ENCODE measurements around the gene TYSND1. TPM values are rescaled to one million over a fixed set of nuclear protein-coding genes. Genes with fewer than 3 reads are reported as not detected.

TYSND1 gene
- 18.2 and 22.0 TPM in 2 replicates for total RNA-seq

- ATAC-seq (ENCODE audit: low read depth) (peak; percentile 80), DNase-seq (no peak)
- intact Hi-C loops (cut with micrococcal nuclease): loop anchor here (1.0 to 10.0 kb wide), 12 partner anchors 24 to 1424 kb away; partner anchors contain the start of genes CCAR1, EIF4EBP2, FAM241B and PCBD1
- no peaks in the 10 kb centered on the region for H3K27me3 Mint-ChIP-seq
- peaks cover 27% of the 10 kb centered on the region for H3K4me1 Mint-ChIP-seq
- H3K9me3 Mint-ChIP-seq: no peaks in the 10 kb centered on the region
- peak within 1 kb of the TSS; percentile 95 for H3K4me3 Mint-ChIP-seq
- no peak for TF ChIP-seq CTCF (IDR thresholded peaks at IDR 0.05)
- H3K36me3 Mint-ChIP-seq (ENCODE audit: low read depth): peaks cover 24% of the 10 kb centered on the region
- CTCF ChIA-PET: interaction anchor here (0.6 to 2.9 kb wide), 19 partner anchors 11 to 258 kb away, joined by 3 to 49 read pairs (median 5); partner anchors contain the start of genes AIFM2 and SAR1A
- H3K27ac Mint-ChIP-seq: peak within 1 kb of the TSS; percentile 96
- POLR2A ChIA-PET: interaction anchor here (0.6 to 6.7 kb wide), 15 partner anchors 11 to 1815 kb away, joined by 3 to 106 read pairs (median 4); partner anchors contain the start of genes AIFM2, DDX21, EIF4EBP2 and HNRNPH3
Measured at GRCh38 chr10:70146489-70147258, at the start of gene TYSND1. Gene TYSND1 (minus strand): TSS chr10:70146700. CDS start chr10:70146586, 114 bp downstream.

- intact Hi-C loops (cut with micrococcal nuclease): no loop called here
- ATAC-seq (ENCODE audit: low read depth): no peak
- no peaks in the 10 kb centered on the region for H3K4me1 Mint-ChIP-seq
- H3K27me3 Mint-ChIP-seq: no peaks in the 10 kb centered on the region
- no peak for TF ChIP-seq CTCF (IDR thresholded peaks at IDR 0.05)
- H3K36me3 Mint-ChIP-seq (ENCODE audit: low read depth): peaks cover 7% of the 10 kb centered on the region
- no peak overlapping the region for H3K4me3 Mint-ChIP-seq
- POLR2A ChIA-PET: interaction anchor here (0.6 kb wide), 2 partner anchors 18 to 28 kb away, joined by 3 read pairs; no protein-coding TSS in a partner anchor
- no peak overlapping the region for H3K27ac Mint-ChIP-seq
- CTCF ChIA-PET: no interaction called here
- DNase-seq: no peak
- H3K9me3 Mint-ChIP-seq: no peaks in the 10 kb centered on the region
Measured at GRCh38 chr10:70193391-70193844, 46.9 kb upstream of the TYSND1 start.

- intact Hi-C loops (cut with micrococcal nuclease): no loop called here
- ChIA-PET CTCF (interaction anchor here (0.6 kb wide), 1 partner anchor 11 kb away, joined by 3 read pairs; no protein-coding TSS in a partner anchor), POLR2A (interaction anchor here (0.6 kb wide), 1 partner anchor 29 kb away, joined by 3 read pairs; no protein-coding TSS in a partner anchor)
- Mint-ChIP-seq H3K4me1 (no peaks in the 10 kb centered on the region), H3K9me3 (no peaks in the 10 kb centered on the region), H3K27me3 (no peaks in the 10 kb centered on the region), H3K36me3 (ENCODE audit: low read depth) (no peaks in the 10 kb centered on the region), H3K4me3 (no peak overlapping the region), H3K27ac (no peak overlapping the region)
- TF ChIP-seq CTCF (IDR thresholded peaks at IDR 0.05): no peak
- no peak for DNase-seq
- no peak for ATAC-seq (ENCODE audit: low read depth)
Measured at GRCh38 chr10:70192326-70192968, 45.9 kb upstream of the TYSND1 start.

GRCh38 chr10:70191972-70192305 is 45.4 kb upstream of the TYSND1 start:
- Mint-ChIP-seq H3K4me3 (no peak overlapping the region), H3K27ac (no peak overlapping the region), H3K27me3 (no peaks in the 10 kb centered on the region), H3K36me3 (ENCODE audit: low read depth) (no peaks in the 10 kb centered on the region), H3K4me1 (no peaks in the 10 kb centered on the region), H3K9me3 (no peaks in the 10 kb centered on the region)
- POLR2A ChIA-PET: no interaction called here
- ATAC-seq (ENCODE audit: low read depth) (no peak), DNase-seq (no peak)
- CTCF ChIA-PET: interaction anchor here (0.6 kb wide), 1 partner anchor 11 kb away, joined by 3 read pairs; no protein-coding TSS in a partner anchor
- no peak for TF ChIP-seq CTCF (IDR thresholded peaks at IDR 0.05)
- intact Hi-C loops (cut with micrococcal nuclease): no loop called here

All from activated B cell treated with CpG ODN at 0.5 μM for 24 hours (primary cell).